KOPT-K1 (cell line): Measurements from ENCODE around the gene CAPN2.

Experiments used
- H3K27ac ChIP-seq: fragments of 200-600 bp; sonication (generic); 2 replicates; pipeline ENCODE4 v1.5.1; 2016; ENCODE audit warnings: antibody characterized with exemption, mild to moderate bottlenecking, low read depth, low read length; ENCODE audit not compliant: poor library complexity, severe bottlenecking
- H3K36me3 ChIP-seq: fragments of 200-600 bp; sonication (generic); 2 replicates; pipeline ENCODE4 v1.5.1; 2017; ENCODE audit warnings: antibody characterized with exemption, mild to moderate bottlenecking, low read length, moderate library complexity; ENCODE audit not compliant: insufficient read depth
- H3K9me3 ChIP-seq: fragments of 200-600 bp; sonication (generic); 2 replicates; pipeline ENCODE4 v1.5.1; 2017; ENCODE audit warnings: antibody characterized with exemption, low read length, mild to moderate bottlenecking; ENCODE audit not compliant: insufficient read depth, poor library complexity, severe bottlenecking

CAPN2 gene

GRCh38 chr1:223691121-223691520 lies 21.2 kb upstream of the CAPN2 start:
- Histone ChIP-seq H3K9me3 (no peaks in the 10 kb centered on the region), H3K27ac (no peak overlapping the region), H3K36me3 (no peaks in the 10 kb centered on the region)

- Histone ChIP-seq H3K9me3 (no peaks in the 10 kb centered on the region), H3K36me3 (no peaks in the 10 kb centered on the region), H3K27ac (no peak overlapping the region)
Measured at GRCh38 chr1:223695014-223695548, 17.3 kb upstream of the CAPN2 start.

- H3K36me3 ChIP-seq, result no peaks in the 10 kb centered on the region
- no peaks in the 10 kb centered on the region for H3K9me3 ChIP-seq
- H3K27ac ChIP-seq, result no peak overlapping the region
Measured at GRCh38 chr1:223695941-223696340, 16.4 kb upstream of the CAPN2 start.

- H3K36me3 ChIP-seq, result no peaks in the 10 kb centered on the region
- H3K9me3 ChIP-seq, result no peaks in the 10 kb centered on the region
- H3K27ac ChIP-seq, result no peak overlapping the region
Measured at GRCh38 chr1:223700388-223700918, 11.9 kb upstream of the CAPN2 start.

- H3K27ac ChIP-seq, result no peak overlapping the region
- H3K9me3 ChIP-seq, result no peaks in the 10 kb centered on the region
- no peaks in the 10 kb centered on the region for H3K36me3 ChIP-seq
Measured at GRCh38 chr1:223700942-223701637, 11.2 kb upstream of the CAPN2 start.

- H3K9me3 ChIP-seq, result no peaks in the 10 kb centered on the region
- no peaks in the 10 kb centered on the region for H3K36me3 ChIP-seq
- no peak overlapping the region for H3K27ac ChIP-seq
Measured at GRCh38 chr1:223702735-223703667, 9.3 kb upstream of the CAPN2 start.

- Histone ChIP-seq H3K9me3 (no peaks in the 10 kb centered on the region), H3K36me3 (no peaks in the 10 kb centered on the region), H3K27ac (no peak overlapping the region)
Measured at GRCh38 chr1:223703668-223704013, 8.7 kb upstream of the CAPN2 start.

- no peaks in the 10 kb centered on the region for H3K9me3 ChIP-seq
- no peaks in the 10 kb centered on the region for H3K36me3 ChIP-seq
- no peak overlapping the region for H3K27ac ChIP-seq
Measured at GRCh38 chr1:223704921-223705878, 7.1 kb upstream of the CAPN2 start.

- Histone ChIP-seq H3K27ac (no peak overlapping the region), H3K9me3 (no peaks in the 10 kb centered on the region), H3K36me3 (no peaks in the 10 kb centered on the region)
Measured at GRCh38 chr1:223706077-223706973, 6.0 kb upstream of the CAPN2 start.

- Histone ChIP-seq H3K27ac (no peak overlapping the region), H3K9me3 (no peaks in the 10 kb centered on the region), H3K36me3 (no peaks in the 10 kb centered on the region)
Measured at GRCh38 chr1:223707256-223708000, 4.9 kb upstream of the CAPN2 start.

- no peaks in the 10 kb centered on the region for H3K9me3 ChIP-seq
- no peaks in the 10 kb centered on the region for H3K36me3 ChIP-seq
- H3K27ac ChIP-seq, result no peak overlapping the region
Measured at GRCh38 chr1:223708001-223708359, 4.4 kb upstream of the CAPN2 start.

- H3K27ac ChIP-seq, result no peak overlapping the region
- H3K9me3 ChIP-seq, result no peaks in the 10 kb centered on the region
- no peaks in the 10 kb centered on the region for H3K36me3 ChIP-seq
Measured at GRCh38 chr1:223708651-223709268, 3.6 kb upstream of the CAPN2 start.

GRCh38 chr1:223709598-223709997 lies 2.7 kb upstream of the CAPN2 start:
- Histone ChIP-seq H3K27ac (no peak overlapping the region), H3K9me3 (no peaks in the 10 kb centered on the region), H3K36me3 (no peaks in the 10 kb centered on the region)
